DOHH2 (cell line): Measurements from ENCODE around the gene TMEM63B.

Experiments used
- H3F3A ChIP-seq: fragments of 200-600 bp; sonication (generic), shearing (Covaris generic); 2 replicates; pipeline ENCODE4 v1.6.0; 2016; ENCODE audit warnings: antibody characterized with exemption, mild to moderate bottlenecking; ENCODE audit not compliant: control insufficient read depth, insufficient read depth
- H3K27ac ChIP-seq: fragments of 200-600 bp; sonication (generic); 2 replicates; pipeline ENCODE4 v1.5.1; 2014; ENCODE audit warnings: low read depth, mild to moderate bottlenecking, low read length, moderate library complexity
- H3K27me3 ChIP-seq: fragments of 200-600 bp; sonication (generic); 2 replicates; pipeline ENCODE4 v1.6.1; 2014; ENCODE audit warnings: mild to moderate bottlenecking, low read length, mixed read lengths; ENCODE audit not compliant: control insufficient read depth
- H3K36me3 ChIP-seq: fragments of 200-600 bp; sonication (generic); 2 replicates; pipeline ENCODE4 v1.6.1; 2014; ENCODE audit warnings: mild to moderate bottlenecking, low read length, moderate library complexity, mixed read lengths; ENCODE audit not compliant: control insufficient read depth
- H3K4me1 ChIP-seq: fragments of 200-600 bp; sonication (generic); 2 replicates; pipeline ENCODE4 v1.6.1; 2014; ENCODE audit warnings: mild to moderate bottlenecking, low read length, mixed read lengths; ENCODE audit not compliant: control insufficient read depth
- H3K4me2 ChIP-seq: fragments of 200-600 bp; sonication (generic); 2 replicates; pipeline ENCODE4 v1.6.0; 2014; ENCODE audit warnings: mild to moderate bottlenecking, low read length, moderate library complexity
- H3K4me3 ChIP-seq: fragments of 200-600 bp; sonication (generic); 2 replicates; pipeline ENCODE4 v1.5.1; 2014; ENCODE audit warnings: mild to moderate bottlenecking, low read length, mixed read lengths
- H3K79me2 ChIP-seq: fragments of 200-600 bp; sonication (generic); 2 replicates; pipeline ENCODE4 v1.6.1; 2014; ENCODE audit warnings: mild to moderate bottlenecking, low read length, mixed read lengths; ENCODE audit not compliant: control insufficient read depth
- H3K9me2 ChIP-seq: fragments of 200-600 bp; sonication (generic); replicated peaks from 2 replicates; pipeline ENCODE4 v1.6.1; 2014; ENCODE audit warnings: mild to moderate bottlenecking, low read length, mixed read lengths; ENCODE audit not compliant: control insufficient read depth
- H3K9me3 ChIP-seq: fragments of 200-600 bp; sonication (generic); 2 replicates; pipeline ENCODE4 v1.6.1; 2014; ENCODE audit warnings: antibody characterized with exemption, low read length, mixed read lengths; ENCODE audit not compliant: control insufficient read depth, insufficient read depth
- H4K20me1 ChIP-seq: fragments of 200-600 bp; sonication (generic); 2 replicates; pipeline ENCODE4 v1.6.0; 2014; ENCODE audit warnings: low read depth, mild to moderate bottlenecking, antibody characterized with exemption, low read length, moderate library complexity; ENCODE audit not compliant: control insufficient read depth, insufficient read depth
- CTCF ChIP-seq: fragments of 200-600 bp; sonication (generic); IDR thresholded peaks from one replicate; pipeline ENCODE4 v1.5.1; 2014; ENCODE audit warnings: antibody characterized with exemption, mild to moderate bottlenecking, low read depth, low read length; ENCODE audit not compliant: poor library complexity, severe bottlenecking
- EZH2phosphoT487 ChIP-seq: fragments of 200-600 bp; sonication (generic); IDR thresholded peaks from 2 replicates; pipeline ENCODE4 v1.6.1; 2017; ENCODE audit warnings: borderline replicate concordance, mild to moderate bottlenecking, antibody characterized with exemption, low read length, moderate library complexity, mixed read lengths

TMEM63B gene

GRCh38 chr6:44161997-44162338 is 34.6 kb downstream of the TMEM63B start:
- no peak overlapping the region for H3K27ac ChIP-seq
- no peaks in the 10 kb centered on the region for H4K20me1 ChIP-seq
- H3F3A ChIP-seq = no peaks in the 10 kb centered on the region
- no peaks in the 10 kb centered on the region for H3K4me1 ChIP-seq
- TF ChIP-seq CTCF (no peak), EZH2phosphoT487 (no peak)
- H3K4me3 ChIP-seq = no peak overlapping the region
- H3K27me3 ChIP-seq = peaks cover 47% of the 10 kb centered on the region
- H3K79me2 ChIP-seq = no peaks in the 10 kb centered on the region
- H3K36me3 ChIP-seq = no peaks in the 10 kb centered on the region
- no peaks in the 10 kb centered on the region for H3K9me2 ChIP-seq
- no peak overlapping the region for H3K4me2 ChIP-seq
- no peaks in the 10 kb centered on the region for H3K9me3 ChIP-seq

- Histone ChIP-seq H3K79me2 (no peaks in the 10 kb centered on the region), H3K4me3 (no peak overlapping the region), H3K27me3 (peaks cover 47% of the 10 kb centered on the region), H3K9me2 (no peaks in the 10 kb centered on the region), H3K4me1 (no peaks in the 10 kb centered on the region), H3K27ac (no peak overlapping the region), H3K36me3 (no peaks in the 10 kb centered on the region), H4K20me1 (no peaks in the 10 kb centered on the region), H3F3A (no peaks in the 10 kb centered on the region), H3K4me2 (no peak overlapping the region), H3K9me3 (no peaks in the 10 kb centered on the region)
- TF ChIP-seq EZH2phosphoT487 (no peak), CTCF (no peak)
Measured at GRCh38 chr6:44162876-44163625, 35.7 kb downstream of the TMEM63B start.

- Histone ChIP-seq H3K4me3 (no peak overlapping the region), H3F3A (no peaks in the 10 kb centered on the region), H4K20me1 (no peaks in the 10 kb centered on the region), H3K9me3 (no peaks in the 10 kb centered on the region), H3K4me2 (no peak overlapping the region), H3K36me3 (no peaks in the 10 kb centered on the region), H3K9me2 (no peaks in the 10 kb centered on the region), H3K79me2 (no peaks in the 10 kb centered on the region), H3K4me1 (no peaks in the 10 kb centered on the region), H3K27me3 (peaks cover 67% of the 10 kb centered on the region), H3K27ac (no peak overlapping the region)
- TF ChIP-seq CTCF (no peak), EZH2phosphoT487 (no peak)
Measured at GRCh38 chr6:44166116-44166515, 38.8 kb downstream of the TMEM63B start.
